ENCODE measurements around the gene MYH13.

- TF ChIP-seq CTCF (IDR thresholded peaks at IDR 0.05; ENCODE audit: low read depth, low read length) (no peak), POLR2A (IDR thresholded peaks at IDR 0.05; ENCODE audit: extremely low read depth, insufficient read length) (no peak)
These were observed 28.0 kb downstream of the MYH13 start for GRCh38 chr17:10344816-10345215.

Data from NB4 (cell line).